Measurements from ENCODE around the gene TTC17. TPM values are rescaled to one million over a fixed set of nuclear protein-coding genes. Genes with fewer than 3 reads are reported as not detected.

TTC17 gene
- total RNA-seq, 3 donors from 2014 or later (not counting 1 experiment from before 2014, with no cell fraction given): 100 to 129 (median 101) TPM

DNA sequence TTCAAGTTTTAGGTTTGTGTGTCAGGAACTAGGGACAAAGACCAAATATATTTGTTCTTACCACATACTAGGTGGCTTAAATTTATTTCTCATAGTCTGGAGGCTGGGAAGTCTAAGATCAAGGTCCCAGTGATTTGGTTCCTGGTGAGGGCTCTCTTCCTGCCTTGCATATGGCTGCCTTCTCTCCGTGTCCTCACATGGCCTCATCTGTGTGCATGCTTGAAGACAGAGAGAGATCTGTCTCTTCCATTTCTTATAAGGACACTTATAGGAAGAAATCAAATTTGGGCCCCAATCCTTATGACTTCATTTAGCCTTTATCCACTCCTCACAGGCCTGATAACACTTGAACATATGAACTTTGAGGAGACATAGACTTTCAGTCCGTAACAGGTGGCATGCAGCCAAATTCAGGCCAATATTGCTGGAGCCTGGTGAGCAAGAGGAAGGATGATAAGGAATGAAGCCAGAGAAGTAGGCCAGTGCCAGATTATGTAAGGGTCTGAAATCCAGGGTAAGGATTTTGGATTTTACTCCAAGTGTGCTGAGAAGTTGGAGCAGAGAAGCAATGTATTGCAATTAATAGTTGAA is 35.1 kb downstream of the TTC17 start:
- Mint-ChIP-seq H3K27me3 (ENCODE audit: low read depth in 2 of 2) (no peaks in the 10 kb centered on the region), H3K4me1 (peaks cover 0 to 10% of the 10 kb centered on the region in 2 donors), H3K36me3 (peaks cover 30% of the 10 kb centered on the region), H3K27ac (peak overlapping the region in 1 of 2 donors; percentile 3), H3K4me3 (no peak overlapping the region), H3K9me3 (no peaks in the 10 kb centered on the region)
- ATAC-seq (no peak), DNase-seq (no peak)
- Histone ChIP-seq H3K4me1 (ENCODE audit: control insufficient read depth, insufficient read depth, low read length) (peaks cover 7% of the 10 kb centered on the region), H3K27ac (ENCODE audit: low read length) (no peak overlapping the region), H3K4me3 (ENCODE audit: low read length) (no peak overlapping the region), H3K36me3 (ENCODE audit: control insufficient read depth, insufficient read depth, low read length) (peaks cover 70% of the 10 kb centered on the region), H3K27me3 (ENCODE audit: control insufficient read depth, insufficient read depth, low read length) (no peaks in the 10 kb centered on the region), H3K9me3 (ENCODE audit: control insufficient read depth, insufficient read depth, low read length) (no peaks in the 10 kb centered on the region)
- intact Hi-C loops (cut with micrococcal nuclease): no loop called here
- TF ChIP-seq, protein P1, sequence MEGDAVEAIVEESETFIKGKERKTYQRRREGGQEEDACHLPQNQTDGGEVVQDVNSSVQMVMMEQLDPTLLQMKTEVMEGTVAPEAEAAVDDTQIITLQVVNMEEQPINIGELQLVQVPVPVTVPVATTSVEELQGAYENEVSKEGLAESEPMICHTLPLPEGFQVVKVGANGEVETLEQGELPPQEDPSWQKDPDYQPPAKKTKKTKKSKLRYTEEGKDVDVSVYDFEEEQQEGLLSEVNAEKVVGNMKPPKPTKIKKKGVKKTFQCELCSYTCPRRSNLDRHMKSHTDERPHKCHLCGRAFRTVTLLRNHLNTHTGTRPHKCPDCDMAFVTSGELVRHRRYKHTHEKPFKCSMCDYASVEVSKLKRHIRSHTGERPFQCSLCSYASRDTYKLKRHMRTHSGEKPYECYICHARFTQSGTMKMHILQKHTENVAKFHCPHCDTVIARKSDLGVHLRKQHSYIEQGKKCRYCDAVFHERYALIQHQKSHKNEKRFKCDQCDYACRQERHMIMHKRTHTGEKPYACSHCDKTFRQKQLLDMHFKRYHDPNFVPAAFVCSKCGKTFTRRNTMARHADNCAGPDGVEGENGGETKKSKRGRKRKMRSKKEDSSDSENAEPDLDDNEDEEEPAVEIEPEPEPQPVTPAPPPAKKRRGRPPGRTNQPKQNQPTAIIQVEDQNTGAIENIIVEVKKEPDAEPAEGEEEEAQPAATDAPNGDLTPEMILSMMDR (IDR thresholded peaks at IDR 0.05): no peak
- 98% methylated on average over 2 of the region's 2 CpGs for WGBS (ENCODE audit: insufficient coverage)

DNA sequence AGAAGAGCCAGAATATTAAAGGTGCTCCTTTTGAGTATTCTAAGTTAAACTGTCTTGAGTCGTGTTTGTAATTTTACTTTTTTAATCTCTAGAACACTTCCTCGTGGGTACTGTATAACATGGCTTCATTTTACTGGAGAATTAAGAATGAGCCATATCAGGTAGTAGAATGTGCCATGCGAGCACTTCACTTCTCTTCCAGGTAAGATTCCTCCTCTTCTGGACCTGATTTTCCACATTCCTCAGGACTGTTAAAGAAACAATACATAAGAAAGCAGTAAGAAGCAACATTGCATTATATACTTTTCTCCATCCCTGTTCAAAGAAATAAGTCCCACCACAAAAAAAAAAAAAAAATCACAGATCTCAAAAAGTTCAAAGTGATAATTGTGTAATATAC is 37.9 kb downstream of the TTC17 start:
- Histone ChIP-seq H3K36me3 (ENCODE audit: control insufficient read depth, insufficient read depth, low read length) (peaks cover 80% of the 10 kb centered on the region), H3K27me3 (ENCODE audit: control insufficient read depth, insufficient read depth, low read length) (no peaks in the 10 kb centered on the region), H3K27ac (ENCODE audit: low read length) (no peak overlapping the region), H3K4me1 (ENCODE audit: control insufficient read depth, insufficient read depth, low read length) (peaks cover 7% of the 10 kb centered on the region), H3K4me3 (ENCODE audit: low read length) (no peak overlapping the region), H3K9me3 (ENCODE audit: control insufficient read depth, insufficient read depth, low read length) (no peaks in the 10 kb centered on the region)
- Mint-ChIP-seq H3K27ac (no peak overlapping the region), H3K36me3 (peaks cover 41% of the 10 kb centered on the region), H3K9me3 (no peaks in the 10 kb centered on the region), H3K27me3 (ENCODE audit: low read depth in 2 of 2) (no peaks in the 10 kb centered on the region), H3K4me1 (peaks cover 0 to 10% of the 10 kb centered on the region in 2 donors), H3K4me3 (no peak overlapping the region)
- intact Hi-C loops (cut with micrococcal nuclease): no loop called here
- 90% methylated on average over 2 of the region's 3 CpGs for WGBS (ENCODE audit: insufficient coverage)
- ATAC-seq (no peak), DNase-seq (no peak)
- TF ChIP-seq, protein P1 (IDR thresholded peaks at IDR 0.05): no peak

DNA sequence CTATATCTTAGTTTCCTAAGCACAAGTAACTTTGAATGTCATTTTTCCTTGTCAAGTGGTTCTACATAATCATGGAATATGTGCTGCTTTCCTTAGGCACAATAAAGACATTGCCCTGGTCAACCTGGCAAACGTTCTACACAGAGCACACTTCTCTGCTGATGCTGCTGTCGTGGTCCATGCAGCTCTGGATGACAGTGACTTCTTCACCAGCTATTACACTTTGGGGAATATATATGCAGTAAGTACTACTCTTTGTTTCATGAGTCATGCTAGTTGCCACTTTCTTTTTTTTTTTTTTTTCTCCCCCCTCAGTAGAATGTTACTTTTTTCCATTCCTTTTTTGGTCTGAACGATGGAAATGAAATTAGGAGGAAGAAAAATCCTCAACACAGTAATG is 38.5 kb downstream of the TTC17 start:
- 100% methylated on average over 2 of the region's 3 CpGs for WGBS (ENCODE audit: insufficient coverage)
- no peak for ATAC-seq

More for the DNA sequence above, 38.5 kb downstream of the TTC17 start:
- no peak for DNase-seq
- Histone ChIP-seq H3K4me3 (ENCODE audit: low read length) (no peak overlapping the region), H3K4me1 (ENCODE audit: control insufficient read depth, insufficient read depth, low read length) (peaks cover 7% of the 10 kb centered on the region), H3K27ac (ENCODE audit: low read length) (no peak overlapping the region), H3K36me3 (ENCODE audit: control insufficient read depth, insufficient read depth, low read length) (peaks cover 78% of the 10 kb centered on the region), H3K9me3 (ENCODE audit: control insufficient read depth, insufficient read depth, low read length) (no peaks in the 10 kb centered on the region), H3K27me3 (ENCODE audit: control insufficient read depth, insufficient read depth, low read length) (no peaks in the 10 kb centered on the region)
- H3K36me3 Mint-ChIP-seq: peaks cover 47% of the 10 kb centered on the region
- intact Hi-C loops (cut with micrococcal nuclease): no loop called here
- TF ChIP-seq, protein P1 (IDR thresholded peaks at IDR 0.05): no peak
- no peak overlapping the region for H3K4me3 Mint-ChIP-seq
- no peak overlapping the region for H3K27ac Mint-ChIP-seq
- no peaks in the 10 kb centered on the region for H3K27me3 Mint-ChIP-seq (ENCODE audit: low read depth in 2 of 2)
- no peaks in the 10 kb centered on the region for H3K9me3 Mint-ChIP-seq
- H3K4me1 Mint-ChIP-seq: peaks cover 0 to 10% of the 10 kb centered on the region in 2 donors
